CD4-positive, alpha-beta T cell treated with Interleukin-4 for 4 hours (primary cell): Measurements from ENCODE around the gene NEUROD4.

Experiments
- DNase-seq: peaks from one replicate; pipeline ENCODE4 v3.0.0-alpha.2; 2020

NEUROD4 gene

GRCh38 chr12:54998958-54999510 lies 20.7 kb upstream of the NEUROD4 start:
- no peak for DNase-seq

DNA sequence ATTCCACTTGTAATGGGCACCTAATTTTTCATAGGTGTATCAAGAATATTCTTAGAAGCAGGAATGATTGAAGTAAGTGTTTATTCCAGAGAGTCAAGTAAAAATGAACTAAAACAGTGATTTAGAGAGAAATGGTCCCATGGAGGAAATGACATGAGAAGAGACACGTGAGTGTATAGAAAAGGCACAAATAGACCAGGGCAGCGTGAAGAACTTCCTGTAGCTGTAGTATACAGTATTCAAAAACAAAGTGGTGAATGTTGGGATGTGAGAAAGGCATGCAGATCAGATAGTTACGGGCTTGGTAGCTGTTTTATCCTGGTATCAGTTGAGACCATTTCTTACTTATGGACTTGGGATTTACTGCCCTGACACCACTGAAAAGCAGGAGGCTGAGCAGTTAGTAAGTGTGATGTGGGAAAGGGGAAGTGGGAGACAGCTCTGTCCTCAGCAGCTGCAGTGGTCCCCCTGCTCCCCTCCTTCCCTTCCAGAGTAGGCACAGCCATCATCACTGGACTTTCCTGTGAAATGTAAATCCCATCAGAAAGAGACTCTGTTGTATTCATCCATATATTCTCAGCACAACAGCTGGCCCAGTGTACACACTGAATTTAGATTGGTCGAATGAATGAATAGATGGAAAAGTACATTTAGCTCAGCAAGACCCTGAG lies 18.4 kb upstream of the NEUROD4 start:
- no peak for DNase-seq

GRCh38 chr12:55002355-55002754 lies 17.4 kb upstream of the NEUROD4 start:
- DNase-seq, result no peak

DNA sequence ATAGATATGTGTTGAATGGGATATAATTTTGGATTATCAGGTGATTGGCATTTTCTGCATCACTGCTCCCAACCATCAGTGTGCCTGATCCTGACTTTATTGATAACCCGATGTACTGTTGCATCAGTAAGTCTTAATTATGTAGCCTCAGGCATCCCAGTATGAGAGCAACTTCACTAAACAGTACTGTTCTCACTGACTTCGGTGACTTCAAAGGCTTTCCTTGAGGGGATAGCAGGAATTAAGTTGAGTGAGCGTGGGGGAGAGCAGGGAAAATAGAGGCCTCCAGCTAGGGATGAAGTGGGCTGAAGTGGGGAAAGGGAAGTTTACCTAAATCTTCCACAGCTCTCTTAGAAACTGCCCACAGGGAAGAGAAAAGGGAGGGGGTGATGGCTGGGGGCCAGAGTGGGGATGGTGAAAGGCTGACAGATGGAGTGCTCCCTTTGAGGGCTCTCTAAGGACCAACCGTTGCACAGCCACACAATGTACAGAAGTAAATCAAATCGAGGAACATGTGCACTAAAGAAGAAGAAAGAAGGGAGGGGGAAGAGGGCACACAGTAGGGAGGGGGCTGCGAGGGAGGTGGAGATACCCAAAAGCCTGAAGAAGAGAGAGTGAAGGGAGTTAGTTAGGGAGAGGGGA lies 10.7 kb upstream of the NEUROD4 start:
- DNase-seq, result no peak

GRCh38 chr12:55017416-55017925 lies 2.3 kb upstream of the NEUROD4 start:
- no peak for DNase-seq

- DNase-seq, result no peak
Observed at GRCh38 chr12:55024575-55024974, 4.8 kb downstream of the NEUROD4 start.

DNA sequence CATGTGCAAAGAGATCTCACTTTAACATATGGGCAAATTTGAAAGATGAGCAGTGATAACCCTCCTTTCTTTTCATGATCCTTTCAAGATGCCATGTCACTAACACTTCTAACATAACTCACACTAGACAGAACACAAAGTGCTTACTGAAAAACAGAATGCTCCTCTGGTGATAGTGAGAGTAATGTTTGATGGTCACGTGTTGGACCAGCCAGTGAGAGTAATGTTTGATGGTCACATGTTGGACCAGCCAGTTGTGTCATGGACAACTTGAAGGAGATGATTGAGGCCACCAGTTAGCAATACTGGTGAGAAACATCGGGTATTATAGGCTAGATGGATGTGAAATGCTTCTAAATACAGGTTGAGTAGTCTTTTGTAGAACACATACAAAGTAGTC lies 5.7 kb downstream of the NEUROD4 start:
- no peak for DNase-seq

- DNase-seq, result no peak
Observed at GRCh38 chr12:55034218-55034617, 14.4 kb downstream of the NEUROD4 start.

DNA sequence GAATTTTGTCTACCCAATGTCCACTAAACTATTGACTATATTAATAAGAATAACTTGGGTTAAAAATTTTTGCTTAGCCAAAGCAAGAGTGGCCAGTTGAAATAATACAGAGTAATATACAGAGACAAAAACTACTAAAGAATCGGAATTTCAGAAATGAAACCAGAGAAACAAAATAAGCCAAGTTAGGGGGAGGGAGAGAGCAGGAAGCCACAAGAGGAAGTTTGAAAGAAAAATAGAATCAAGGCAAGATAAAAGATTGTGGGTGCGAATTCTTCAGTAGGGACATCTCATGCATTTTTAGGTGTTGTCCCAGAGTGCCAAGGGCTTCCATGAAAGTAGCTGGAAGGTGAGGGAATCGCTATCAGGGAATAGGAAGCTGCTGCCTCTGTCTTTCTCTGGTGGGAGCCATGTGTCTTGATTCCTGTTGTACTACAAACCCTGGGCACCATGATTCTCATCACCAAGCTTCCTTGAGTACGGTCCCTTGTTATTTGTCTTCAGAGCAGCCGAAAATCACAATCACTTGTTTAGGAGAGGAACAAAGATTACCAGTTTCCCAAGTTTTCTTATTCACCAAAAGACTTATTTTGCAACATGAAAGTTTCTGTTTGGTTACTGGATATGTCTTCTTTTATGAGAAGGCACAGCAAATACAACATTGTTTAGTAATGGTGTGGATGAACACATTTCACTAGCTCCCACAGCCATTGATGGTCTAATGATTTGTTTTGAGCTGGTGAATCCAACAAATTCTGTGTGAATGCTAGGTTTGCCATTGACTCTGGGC lies 16.7 kb downstream of the NEUROD4 start:
- peak; percentile 17 for DNase-seq

GRCh38 chr12:55037351-55037987 lies 17.7 kb downstream of the NEUROD4 start:
- DNase-seq, result no peak

DNA sequence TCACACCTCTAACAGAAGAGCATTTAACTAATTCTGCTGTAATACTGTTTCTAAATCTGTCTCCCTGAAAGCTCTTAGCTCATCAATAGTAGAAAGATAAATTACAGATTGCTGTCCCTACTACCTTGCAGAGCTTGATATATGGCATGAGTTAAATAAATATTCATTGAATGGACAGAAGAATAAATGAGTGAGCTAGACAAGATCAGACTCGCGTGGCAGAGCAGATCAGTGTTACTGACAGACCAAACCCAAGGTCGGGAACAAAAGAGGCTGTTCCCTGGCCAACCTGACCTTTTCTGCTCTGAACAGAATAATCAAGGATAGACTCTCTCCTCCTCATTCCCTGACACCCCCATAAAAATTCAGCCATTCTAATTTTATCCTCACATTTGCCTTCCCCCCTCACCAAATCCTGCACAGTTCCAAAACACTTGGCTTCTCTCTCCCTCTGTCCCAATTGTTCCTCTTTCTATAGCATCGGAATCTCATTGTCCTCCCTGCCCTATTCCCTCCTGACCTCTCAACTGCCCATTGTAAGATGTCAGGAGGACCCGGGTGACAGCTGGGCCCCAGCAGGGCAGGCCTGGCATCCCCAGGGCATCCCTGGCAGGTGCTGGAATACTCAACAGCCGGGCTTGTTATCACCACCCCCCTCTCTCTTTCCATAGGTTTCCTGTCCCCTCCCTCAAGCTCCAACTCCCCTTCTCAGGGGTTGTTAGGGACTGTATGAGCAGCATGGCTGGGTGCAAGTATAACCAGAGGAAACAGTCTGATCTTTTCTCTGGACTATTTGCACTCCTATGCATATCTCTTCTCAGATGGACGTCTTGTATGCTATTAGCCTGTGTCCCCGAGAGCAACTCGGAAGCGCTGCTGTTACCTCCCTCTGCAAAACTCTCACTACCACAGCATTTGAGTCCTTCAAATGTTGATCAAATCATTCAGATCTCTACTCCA lies 19.9 kb downstream of the NEUROD4 start:
- DNase-seq, result no peak

- DNase-seq, result no peak
Observed at GRCh38 chr12:55041345-55042055, 21.7 kb downstream of the NEUROD4 start.

- DNase-seq, result no peak
Observed at GRCh38 chr12:55043542-55043941, 23.8 kb downstream of the NEUROD4 start.

DNA sequence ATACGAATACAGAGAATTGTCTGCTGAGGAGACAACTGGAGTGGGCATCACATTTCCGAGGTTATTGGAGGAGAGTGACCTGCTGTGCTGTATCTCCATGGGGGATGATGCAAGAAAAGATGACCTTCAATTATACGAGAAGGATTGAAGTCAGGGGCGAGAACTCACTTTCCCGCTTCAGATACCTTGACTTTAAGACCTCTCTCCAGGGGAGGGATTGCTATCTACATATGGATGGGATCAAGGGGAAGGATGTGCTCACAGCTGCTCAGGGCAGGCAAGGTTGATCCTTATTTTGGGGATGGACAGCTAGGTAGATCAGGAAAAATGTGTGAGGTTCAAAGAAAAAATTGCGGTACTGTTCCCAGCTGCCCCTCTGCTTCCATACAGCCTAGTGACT lies 24.4 kb downstream of the NEUROD4 start:
- DNase-seq, result no peak

- DNase-seq, result no peak
Observed at GRCh38 chr12:55049676-55050075, 29.9 kb downstream of the NEUROD4 start.

DNA sequence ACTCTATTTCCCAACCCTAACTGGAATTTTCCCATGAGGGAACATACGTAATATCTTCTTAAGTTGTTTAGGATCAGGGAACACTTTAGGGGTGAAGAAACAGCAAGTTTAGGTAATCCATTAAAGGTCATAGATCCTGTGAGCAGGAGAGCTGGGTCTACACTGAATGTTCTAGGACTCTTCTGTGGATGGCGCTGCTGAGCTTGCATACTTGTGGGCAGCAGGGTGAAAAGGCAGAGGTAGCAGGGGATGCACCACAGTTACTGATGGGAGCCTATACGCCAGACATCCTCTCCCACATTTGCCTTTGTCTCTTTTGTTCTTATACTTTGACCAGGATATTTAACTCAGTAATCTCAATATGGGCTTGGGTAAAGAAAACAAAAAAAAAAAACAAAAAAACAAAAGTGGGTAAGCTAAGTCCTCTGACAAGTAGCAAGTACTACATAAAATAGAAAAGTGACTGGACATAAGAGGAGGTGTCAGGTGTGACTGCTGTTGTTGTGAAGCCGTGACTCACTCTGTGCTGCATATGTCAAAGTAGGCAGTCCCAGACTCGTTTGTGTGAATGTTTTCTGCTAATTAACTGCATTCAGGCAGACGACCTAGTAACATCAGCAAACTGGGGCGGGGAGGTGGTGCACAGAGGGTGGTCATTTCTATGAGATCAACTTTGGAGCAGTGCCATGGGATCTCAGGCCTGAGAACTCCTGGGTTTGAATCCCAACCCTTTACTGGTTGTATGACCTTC lies 31.6 kb downstream of the NEUROD4 start:
- no peak for DNase-seq

- no peak for DNase-seq
Observed at GRCh38 chr12:55057481-55057880, 37.7 kb downstream of the NEUROD4 start.

- DNase-seq, result no peak
Observed at GRCh38 chr12:55058082-55058481, 38.3 kb downstream of the NEUROD4 start.

DNA sequence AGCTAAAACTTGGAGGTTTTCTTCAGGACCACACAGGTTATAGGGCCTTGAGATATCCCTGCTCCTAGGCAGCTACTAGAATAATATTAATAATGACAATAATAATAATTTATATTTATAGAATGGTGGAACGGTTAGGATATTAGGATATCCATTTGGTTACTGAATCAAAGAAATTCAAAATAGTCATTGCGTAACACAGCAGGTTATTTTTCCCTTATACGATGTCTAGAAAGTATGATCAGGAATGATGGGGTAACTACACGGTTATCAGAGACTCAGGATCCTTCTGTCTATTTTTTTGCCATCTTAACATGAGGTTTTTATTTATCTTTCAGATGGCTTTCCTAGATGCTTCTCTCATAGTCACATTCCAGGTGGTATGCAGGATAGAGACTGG lies 39.0 kb downstream of the NEUROD4 start:
- DNase-seq, result no peak

GRCh38 chr12:55060470-55060869 lies 40.7 kb downstream of the NEUROD4 start:
- no peak for DNase-seq
